NCI-H460 (cell line): Measurements from ENCODE around the gene CYP3A4. TPM values are rescaled to one million over a fixed set of nuclear protein-coding genes. Genes with fewer than 3 reads are reported as not detected.
"Not testable (repeated sequence)": the region's sequence is repeated elsewhere in the genome, so short reads cannot be mapped to it uniquely, and the experiment has no call there.

Experiments
- DNase-seq: peaks from one replicate; pipeline ENCODE4 v3.0.0-alpha.2; 2016; ENCODE audit warnings: low read depth; ENCODE audit errors: extremely low read depth
- total RNA-seq: library from RNA; depleted of rRNA; stranded (reverse); fragments of >200 nt; shearing (Covaris generic); gene quantifications from 2 replicates; pipeline ENCODE4 v1.2.3, GENCODE V29; 2014

Gene CYP3A4
- total RNA-seq, 1 experiment from 2014 or later: not detected

DNA sequence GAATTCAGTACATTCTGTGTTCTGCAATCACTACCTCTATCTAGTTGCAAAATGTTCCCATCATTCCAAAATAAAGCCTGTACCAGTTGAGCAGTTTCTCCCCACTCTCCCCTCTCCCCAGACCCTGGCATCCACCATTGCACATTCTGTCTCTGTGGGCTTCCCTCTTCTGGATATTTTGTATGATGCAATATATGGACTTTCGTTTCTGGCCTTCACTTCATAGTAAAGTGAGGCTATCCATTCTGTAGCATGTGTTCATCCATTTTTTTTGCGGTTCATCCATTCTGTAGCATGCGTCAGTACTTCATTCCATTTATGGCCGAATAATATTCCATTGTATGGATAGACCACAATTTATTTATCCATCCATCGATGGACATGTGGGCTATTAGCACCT lies 9.5 kb upstream of the CYP3A4 start:
- no peak for DNase-seq

DNA sequence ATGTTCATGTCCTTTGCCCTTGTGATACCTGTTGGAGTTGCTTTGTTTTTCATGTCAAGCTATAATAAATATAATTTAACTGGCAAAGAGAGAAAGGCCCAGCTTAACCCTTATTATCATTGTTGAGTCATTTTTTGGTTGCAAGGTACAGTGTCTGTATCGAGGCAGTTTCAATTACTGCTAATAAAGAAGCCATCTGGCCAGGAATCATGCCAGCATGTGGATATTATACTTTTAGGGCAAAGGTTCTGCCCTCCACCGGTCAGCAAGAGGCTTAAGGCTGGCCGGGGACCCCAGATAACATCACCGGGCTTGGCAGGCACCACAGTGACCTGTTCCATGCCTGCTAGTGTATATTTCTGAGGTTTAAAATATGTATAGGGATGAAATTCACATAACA lies 9.0 kb upstream of the CYP3A4 start:
- no peak for DNase-seq

DNA sequence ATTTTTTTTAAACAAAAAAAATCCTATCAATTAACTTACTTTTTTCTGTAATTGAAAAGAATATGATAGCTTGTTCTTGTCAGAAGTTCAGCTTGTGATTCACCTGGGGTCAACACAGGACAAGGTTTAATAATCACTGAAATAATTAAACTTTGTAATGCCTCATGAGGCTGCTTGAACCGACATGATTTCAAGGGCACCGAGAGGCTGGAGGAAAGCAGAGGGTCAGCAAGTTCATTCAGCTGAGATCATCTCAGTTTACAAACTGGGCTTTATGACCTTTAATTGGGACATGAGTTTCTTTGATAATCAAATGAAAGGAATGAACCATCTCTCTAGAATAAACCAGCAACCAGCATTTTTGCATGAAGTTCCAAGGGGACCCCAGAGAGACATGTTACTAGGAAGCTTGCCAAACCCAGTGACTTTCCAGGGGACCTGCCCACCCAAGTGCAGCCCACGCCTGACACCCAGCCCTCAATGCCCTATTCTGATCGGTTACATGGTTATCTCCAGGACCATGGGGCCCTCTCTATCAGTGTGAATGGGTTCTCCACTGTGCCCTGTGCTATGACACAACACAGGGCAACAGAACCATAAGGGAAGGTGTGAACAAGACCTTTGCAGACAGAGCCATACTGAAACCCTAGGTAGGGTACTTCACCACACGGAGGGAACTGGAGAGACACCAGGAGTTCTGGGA lies 7.8 kb upstream of the CYP3A4 start:
- no peak for DNase-seq

DNA sequence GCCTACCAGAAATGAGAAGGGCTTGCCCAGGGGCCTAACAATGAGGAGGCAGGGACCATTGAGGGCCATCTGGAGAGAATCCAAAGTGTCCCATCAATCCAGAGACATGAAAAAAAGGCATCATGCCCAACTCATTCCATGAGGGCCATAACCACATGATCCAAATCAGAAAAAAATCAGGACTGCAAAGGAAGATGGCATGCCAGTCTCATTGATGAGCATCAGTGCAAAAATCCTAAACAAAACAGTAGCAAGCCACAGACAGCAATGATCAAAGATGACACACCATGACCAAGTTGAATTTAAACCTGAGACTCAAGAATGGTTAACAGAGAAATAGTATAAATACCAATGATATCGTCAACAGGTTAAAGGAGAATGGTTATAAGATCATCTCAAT lies 7.0 kb upstream of the CYP3A4 start:
- DNase-seq: no peak

DNA sequence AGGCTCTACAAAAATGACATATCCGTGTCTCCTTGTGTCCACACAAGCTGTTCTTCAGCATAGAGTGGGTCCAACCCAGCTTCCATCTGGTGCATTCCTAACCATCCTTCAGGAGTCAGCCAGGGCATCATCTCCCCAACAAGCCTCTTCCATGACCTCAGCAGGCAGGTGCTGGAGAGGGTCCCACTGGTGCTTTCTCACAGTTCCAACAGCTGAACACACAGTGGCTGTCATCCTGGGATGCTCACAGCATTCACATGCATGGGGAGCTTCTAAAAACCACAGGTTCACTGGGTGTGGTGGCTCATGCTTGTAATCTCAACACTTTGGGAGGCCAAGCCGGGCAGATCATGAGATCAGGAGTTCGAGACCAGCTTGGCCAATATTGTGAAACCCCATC lies 6.4 kb upstream of the CYP3A4 start:
- no peak for DNase-seq

DNA sequence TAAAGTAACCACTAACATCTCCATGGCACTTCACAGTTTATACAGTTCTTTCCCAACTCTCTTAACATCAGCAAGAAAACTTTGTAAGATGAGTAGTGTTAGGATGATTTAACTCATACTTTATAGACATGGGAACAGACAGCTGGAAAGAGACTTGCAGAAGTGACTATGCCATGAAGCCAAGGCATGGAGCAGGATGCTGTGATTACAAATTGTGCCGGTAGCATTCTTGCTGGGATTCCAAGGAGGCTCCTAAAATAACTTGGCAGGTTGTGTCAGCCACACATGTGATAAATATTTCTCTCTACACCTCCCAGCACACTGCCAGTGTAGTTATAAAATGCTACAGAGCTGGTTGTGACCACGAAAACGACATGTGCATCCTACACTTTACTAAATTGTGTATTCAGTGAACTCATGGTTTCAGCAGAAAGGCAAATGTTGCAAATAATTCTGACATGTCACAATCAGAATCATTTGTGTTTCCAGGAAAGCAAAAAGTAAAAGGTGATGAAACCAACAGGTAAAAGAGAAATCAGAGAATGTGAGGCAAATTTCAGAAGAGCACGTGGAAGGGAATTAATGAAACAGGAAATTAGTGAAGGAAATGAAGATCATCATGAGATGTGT lies 5.6 kb upstream of the CYP3A4 start:
- DNase-seq: no peak

DNA sequence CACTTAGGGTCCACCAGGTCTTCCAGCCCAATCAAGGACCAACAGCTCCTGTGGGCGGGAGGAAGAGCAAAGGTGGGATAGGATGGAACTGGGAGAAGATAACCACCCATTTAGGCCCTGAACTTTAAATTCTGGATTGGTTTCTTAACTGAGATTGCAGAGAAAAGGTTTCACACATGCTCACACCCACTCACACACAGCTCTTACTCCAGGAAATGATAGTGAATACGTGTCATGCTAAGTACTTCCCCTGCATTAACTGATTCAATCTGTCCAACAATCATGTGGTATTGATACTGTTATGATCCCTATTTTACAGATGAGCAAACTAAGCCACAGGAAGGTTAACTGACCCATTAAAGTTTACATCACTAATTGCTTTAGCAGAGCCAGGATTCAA lies 4.6 kb upstream of the CYP3A4 start:
- no peak for DNase-seq

DNA sequence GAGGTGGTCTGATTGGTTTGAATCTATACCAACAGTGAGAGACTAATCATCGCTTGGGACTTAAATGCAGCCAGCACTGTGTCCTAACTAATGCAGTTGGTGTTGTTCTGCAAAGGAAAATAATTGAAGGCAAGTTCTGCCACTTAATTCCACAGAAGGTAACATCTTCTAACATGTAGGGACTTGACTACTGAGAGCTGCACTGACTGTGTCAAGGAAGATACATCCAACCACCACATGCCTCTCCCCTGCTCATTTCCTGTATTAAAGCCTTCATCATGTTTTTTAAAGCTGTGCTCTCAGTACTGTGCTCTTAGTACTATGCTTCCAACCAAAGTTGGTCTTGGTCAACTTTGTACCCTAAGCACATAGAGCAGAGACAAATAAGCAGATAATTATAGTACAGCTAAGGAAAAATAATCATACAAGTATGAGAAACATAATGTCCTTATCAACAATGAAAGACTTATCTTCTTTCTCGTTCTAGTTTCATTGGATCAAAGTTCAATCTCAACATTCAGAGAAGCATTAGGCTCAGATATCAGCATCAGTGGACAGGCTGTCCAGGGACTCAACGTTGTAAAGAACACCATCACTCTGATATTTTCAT lies 2.8 kb upstream of the CYP3A4 start:
- DNase-seq: no peak

DNA sequence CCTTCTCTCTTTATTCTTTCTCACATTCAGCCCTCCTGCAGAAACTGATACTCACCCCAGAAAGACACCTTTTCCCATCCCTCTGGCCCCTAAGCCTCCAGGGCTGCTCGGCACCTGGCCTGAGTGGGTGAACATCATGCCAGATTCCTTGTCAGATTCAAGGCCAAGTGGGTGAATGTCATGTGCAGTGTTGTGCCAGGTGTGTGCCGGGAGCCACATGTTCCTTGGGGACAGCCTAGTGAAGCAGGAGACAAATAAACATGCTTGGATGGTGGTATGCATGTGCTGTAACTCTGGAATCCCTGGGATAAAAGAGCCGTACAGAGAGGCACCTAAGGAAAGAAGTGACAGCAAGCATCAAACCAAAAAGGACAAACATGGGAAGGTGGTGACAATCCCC lies 1.7 kb upstream of the CYP3A4 start:
- not testable (repeated sequence) for DNase-seq

DNA sequence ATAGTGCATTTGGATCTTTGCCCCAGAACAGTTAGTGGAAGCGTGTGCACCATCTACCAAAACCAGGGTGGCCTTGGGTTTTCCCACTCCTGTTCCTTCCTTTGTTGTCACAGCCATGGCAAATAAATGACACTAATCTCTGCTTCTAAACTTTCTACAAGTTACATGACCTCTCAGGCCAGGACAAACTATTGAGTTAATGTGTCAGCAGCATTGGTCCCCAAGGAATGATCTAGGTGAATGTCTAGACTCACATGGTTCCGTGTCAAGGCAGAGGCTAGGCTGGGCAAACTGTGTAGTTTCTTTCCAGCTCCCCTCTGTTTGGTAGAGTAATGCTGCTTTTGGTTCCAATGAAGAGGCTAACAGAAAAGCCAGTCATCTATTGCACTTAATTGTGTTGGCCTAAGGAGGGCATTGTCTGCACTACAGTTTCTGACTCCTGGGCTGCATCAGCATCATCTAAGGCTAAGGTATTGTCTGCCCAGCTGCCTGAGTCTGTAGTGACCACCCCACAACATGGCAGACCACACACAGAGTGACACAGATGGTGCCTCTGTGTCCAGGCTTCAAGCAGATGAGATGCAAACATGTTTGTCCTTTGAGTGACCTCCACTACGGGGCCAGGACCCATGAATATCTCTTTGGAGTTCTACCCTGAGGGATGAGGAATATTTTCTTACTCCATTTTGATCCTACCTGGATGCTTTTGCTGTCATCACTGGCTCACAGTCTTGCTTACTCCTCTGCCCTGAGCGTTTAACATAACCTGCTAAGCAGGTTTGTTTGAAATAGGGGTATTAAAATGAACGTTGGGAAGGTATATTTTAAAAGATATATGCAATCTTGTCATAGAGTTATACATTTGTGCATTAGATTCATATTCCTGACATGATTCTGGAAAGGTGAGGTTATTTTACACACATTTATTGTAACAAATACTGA lies 1.7 kb downstream of the CYP3A4 start:
- DNase-seq: no peak

DNA sequence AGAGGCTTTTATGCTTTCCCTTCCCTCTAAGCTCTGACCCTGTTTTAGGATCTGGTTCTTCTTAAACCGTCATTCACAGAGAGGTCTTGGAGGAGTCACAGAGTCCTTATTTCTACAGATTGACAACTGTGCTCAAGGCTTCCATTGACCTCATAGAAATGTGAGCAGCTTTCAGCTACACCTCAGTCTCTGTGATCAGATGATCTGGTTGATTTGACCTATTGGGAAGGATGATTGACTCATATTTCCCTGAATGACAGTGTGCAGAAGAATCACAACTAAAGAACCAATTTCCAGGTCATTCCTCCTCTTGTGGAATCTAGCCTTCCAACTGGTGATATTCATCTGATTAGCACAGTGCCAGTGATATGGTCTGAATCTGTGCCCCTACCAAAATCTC lies 3.4 kb downstream of the CYP3A4 start:
- no peak for DNase-seq

DNA sequence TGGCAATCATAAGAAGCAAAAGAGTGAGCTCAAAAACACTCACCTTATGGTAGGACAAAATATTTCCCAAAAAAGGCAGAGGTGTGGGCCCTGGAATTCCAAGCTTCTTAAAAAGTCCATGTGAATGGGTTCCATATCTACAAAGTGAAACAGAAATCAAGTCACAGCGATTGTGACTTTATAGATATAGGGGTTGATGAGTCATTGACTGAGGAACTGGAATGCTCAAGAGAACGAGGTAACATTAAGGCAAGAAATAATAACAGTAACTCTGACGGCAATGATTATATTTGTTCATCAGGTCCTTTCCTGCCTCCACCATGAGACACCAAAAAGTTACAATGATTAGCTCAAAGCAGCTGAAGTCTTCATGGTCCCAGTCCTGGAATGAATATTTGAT lies 4.0 kb downstream of the CYP3A4 start:
- DNase-seq: no peak

DNA sequence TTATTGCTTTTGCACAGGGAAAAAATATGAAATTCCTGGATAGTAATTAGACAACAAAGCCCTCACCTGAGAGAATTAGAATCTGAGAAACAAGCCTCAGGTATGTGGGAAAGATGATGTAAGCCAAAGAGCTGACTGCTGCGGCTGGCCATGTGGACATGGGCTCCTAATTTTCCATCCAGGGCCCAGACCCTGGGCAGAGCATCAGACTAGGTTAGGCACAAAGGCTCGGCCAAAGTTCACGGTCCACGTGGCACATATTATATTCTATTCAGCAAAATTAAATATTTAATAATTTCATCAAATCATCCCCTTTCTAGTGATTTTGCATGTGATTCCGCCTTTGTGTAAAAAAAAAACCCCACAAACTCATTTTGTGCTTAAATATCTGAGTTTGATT lies 5.1 kb downstream of the CYP3A4 start:
- no peak for DNase-seq

DNA sequence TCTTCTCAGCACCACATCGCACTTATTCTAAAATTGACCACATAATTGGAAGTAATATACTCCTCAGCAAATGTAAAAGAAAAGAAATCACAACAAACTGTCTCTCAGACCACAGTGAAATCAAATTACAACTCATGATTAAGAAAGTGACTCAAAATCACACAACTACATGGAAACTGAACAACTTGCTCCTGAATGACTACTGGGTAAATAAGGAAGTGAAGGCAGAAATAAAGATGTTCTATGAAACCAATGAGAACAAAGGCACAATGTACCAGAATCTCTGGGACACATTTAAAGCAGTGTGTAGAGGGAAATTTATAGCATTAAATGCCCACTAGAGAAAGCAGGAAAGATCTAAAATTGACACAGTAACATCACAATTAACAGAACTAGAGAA lies 10.6 kb downstream of the CYP3A4 start:
- not testable (repeated sequence) for DNase-seq

DNA sequence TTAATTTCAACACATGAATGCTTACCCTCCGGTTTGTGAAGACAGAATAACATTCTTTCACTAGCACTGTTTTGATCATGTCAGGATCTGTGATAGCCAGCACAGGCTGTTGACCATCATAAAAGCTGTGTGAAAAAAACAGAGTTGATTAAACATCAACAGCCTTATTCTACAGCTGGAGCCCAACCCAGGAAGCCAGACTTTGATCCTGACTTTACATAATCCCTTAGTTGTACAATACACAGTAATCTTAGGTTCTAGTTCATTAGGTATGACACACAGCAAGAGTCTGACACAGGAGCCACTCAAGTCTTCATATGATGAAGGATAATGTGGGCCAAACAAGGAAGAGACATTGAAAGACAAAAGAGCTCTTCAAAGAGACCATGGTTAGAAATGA lies 11.4 kb downstream of the CYP3A4 start:
- no peak for DNase-seq

DNA sequence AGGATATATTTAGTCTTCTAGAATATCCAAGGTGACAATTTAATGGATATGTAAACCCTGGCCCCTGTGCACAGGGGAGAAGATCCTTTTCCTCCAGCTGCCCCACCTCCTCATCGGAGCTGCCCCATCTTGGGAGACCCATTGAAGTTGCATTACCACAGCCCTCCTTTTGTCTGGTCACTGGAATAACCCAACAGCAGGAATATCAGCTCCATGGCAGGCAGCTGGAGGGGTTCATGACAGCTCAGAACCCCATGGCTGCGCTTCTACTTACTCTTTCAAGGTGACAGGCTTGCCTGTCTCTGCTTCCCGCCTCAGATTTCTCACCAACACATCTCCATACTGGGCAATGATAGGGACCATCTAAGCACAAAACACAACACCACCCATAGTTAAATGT lies 14.5 kb downstream of the CYP3A4 start:
- DNase-seq: not testable (repeated sequence)

DNA sequence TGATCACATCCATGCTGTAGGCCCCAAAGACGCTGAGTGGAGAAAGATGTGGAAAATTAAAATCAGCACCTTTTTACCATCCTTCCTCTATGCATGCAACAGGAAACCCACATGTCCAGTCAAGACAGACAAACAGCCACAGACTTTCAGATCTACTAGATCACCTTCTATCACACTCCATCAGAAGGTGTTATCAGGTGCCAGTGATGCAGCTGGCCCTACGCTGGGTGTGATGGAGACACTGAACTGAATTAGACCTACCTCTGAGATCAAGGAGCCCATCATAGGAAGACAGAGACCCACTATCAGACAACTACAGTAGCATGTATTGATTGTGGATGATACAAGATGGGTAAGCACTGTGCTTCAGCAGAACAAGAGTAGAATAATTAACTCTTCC lies 15.5 kb downstream of the CYP3A4 start:
- DNase-seq: no peak

DNA sequence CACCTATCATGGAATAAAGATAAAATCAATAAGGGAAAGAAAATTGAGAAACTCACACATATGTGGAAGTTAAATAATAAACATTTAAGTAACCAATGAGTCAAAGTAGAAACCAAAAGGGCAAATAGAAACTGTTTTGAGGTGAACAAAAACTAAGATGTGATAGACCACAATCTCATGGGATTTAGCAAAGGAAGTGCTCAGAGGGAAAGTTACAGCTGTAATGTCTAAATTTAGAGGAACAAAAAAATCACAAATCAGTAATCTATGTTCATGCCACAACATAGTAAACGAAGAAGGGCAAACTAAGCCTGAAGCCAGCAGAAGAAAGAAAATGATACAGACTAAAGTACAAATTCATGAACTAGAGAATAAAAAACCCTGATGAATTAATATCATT lies 16.3 kb downstream of the CYP3A4 start:
- no peak for DNase-seq

DNA sequence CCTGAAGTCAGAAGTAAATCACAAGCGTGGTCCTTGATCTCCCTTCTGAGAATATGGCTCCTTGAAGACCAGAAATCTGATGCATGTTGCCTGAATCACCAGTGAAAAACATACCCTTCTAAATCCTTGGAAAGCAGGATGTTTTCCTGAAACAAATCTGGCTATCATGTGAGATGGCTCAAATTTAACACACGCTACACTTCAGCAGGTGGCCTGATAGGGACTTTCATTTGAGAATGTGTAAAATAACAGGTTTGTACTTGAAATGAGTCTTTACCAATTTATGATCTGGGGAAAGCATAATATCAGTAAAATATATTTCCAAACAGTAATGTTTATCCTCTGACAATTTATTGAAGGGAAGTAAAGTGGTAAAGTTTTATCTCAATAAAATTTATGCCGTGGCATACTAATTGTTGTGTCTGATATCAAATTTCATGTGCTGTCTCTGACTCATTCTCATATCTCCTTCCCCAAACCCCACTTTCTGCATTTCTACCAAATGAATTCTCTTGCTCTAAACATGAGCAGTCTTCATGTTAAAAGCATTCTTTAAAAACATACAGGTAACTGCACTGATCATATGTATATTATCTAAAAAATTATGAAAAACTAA lies 17.4 kb downstream of the CYP3A4 start:
- DNase-seq: no peak

DNA sequence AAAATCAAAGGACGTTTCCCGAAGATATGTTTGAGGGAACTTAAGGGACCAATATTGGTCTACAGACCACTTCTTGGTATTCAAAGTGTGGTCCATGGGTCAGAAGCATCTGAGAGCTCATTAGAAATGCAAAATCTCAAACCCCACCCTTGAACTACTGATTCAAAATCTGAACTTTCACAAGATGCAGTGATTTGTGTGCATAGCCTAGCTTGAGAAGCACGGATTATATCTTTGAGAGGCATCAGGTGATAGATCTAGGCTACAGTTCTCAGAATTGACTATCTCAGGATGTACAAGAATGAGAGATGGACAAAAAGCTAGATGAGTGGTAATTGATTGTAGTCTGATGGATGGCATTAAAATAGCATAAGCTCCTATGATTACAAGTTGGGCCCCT lies 19.5 kb downstream of the CYP3A4 start:
- no peak for DNase-seq
